Measurements from ENCODE around the gene TAX1BP1. TPM values are rescaled to one million over a fixed set of nuclear protein-coding genes. Genes with fewer than 3 reads are reported as not detected.

The TAX1BP1 gene
- total and polyA plus RNA-seq, 4 donors, result 35.7 to 57.1 (median 52.9) TPM

- TF ChIP-seq RAD21 (IDR thresholded peaks at IDR 0.05), result no peak
- no peak for TF ChIP-seq RXRA (IDR thresholded peaks at IDR 0.05)
Observed at GRCh38 chr7:27871866-27872265, 131.9 kb downstream of the TAX1BP1 start (continued).

GRCh38 chr7:27872356-27873275 is 132.7 kb downstream of the TAX1BP1 start:
- H3K4me1 ChIP-seq (ENCODE audit: control insufficient read depth in 4 of 4, insufficient read depth in 4 of 4, low read length in 3 of 4), result peaks cover 0 to 21% (median 13%) of the 10 kb centered on the region in 4 donors
- H3K4me3 ChIP-seq (ENCODE audit: low read depth in 1 of 3, low read length in 3 of 3), result no peak overlapping the region
- H3K9ac ChIP-seq (ENCODE audit: low read depth in 1 of 2, low read length in 2 of 2), result no peak overlapping the region
- no peaks in the 10 kb centered on the region for H3K9me3 ChIP-seq (ENCODE audit: control insufficient read depth in 4 of 4, low read length in 3 of 4)
- H3K36me3 ChIP-seq (ENCODE audit: control insufficient read depth in 4 of 4, insufficient read depth in 3 of 4, low read depth in 1 of 4, low read length in 3 of 4), result no peaks in the 10 kb centered on the region
- no peaks in the 10 kb centered on the region for H3K27me3 ChIP-seq (ENCODE audit: control insufficient read depth in 4 of 4, insufficient read depth in 4 of 4, low read length in 3 of 4)
- H3K27ac ChIP-seq (ENCODE audit: low read depth in 1 of 2, low read length in 2 of 2), result no peak overlapping the region
- WGBS, result 62% methylated on average over 17 of the region's 17 CpGs
- DNase-seq (ENCODE audit: low spot score), result no peak
- TF ChIP-seq GABPA (IDR thresholded peaks at IDR 0.05 in 1 of 2, conservative IDR thresholded peaks at IDR 0.05 in 1 of 2), result no peak
- TF ChIP-seq MAX (IDR thresholded peaks at IDR 0.05), result no peak
- no peak for TF ChIP-seq REST (IDR thresholded peaks at IDR 0.05)
- TF ChIP-seq ZBTB33 (IDR thresholded peaks at IDR 0.05), result no peak
- no peak for TF ChIP-seq RAD21 (IDR thresholded peaks at IDR 0.05)
- TF ChIP-seq EGR1 (IDR thresholded peaks at IDR 0.05; ENCODE audit: low read depth in 2 of 2), result no peak
- TF ChIP-seq YY1 (IDR thresholded peaks at IDR 0.05), result no peak
- no peak for TF ChIP-seq FOXA2 (IDR thresholded peaks at IDR 0.05)
- no peak for TF ChIP-seq CTCF (IDR thresholded peaks at IDR 0.05; ENCODE audit: low read depth, low read length, missing input control)
- no peak for TF ChIP-seq HNF4G (IDR thresholded peaks at IDR 0.05)
- TF ChIP-seq HNF4A (conservative IDR thresholded peaks at IDR 0.05), result no peak

Data from liver (tissue), 9 donors.